CD4-positive, alpha-beta memory T cell (primary cell): ENCODE data around the gene SORCS3. TPM values are rescaled to one million over a fixed set of nuclear protein-coding genes. Genes with fewer than 3 reads are reported as not detected.

ENCODE experiments used
- CTCF ChIA-PET: fragments of 350-600 bp; sonication (Branson Sonifier 250); formaldehyde crosslinking; loops from one replicate; lab custom pipeline; 2021; ENCODE audit warnings: inconsistent platforms; ENCODE audit not compliant: partially characterized antibody; lab: Charles Lee
- POLR2A ChIA-PET: fragments of 350-600 bp; sonication (Branson Sonifier 250); formaldehyde crosslinking; loops from one replicate; lab custom pipeline; 2021; ENCODE audit not compliant: partially characterized antibody; lab: Charles Lee
- DNase-seq, 5 donors: peaks; one replicate each; pipeline versions ENCODE4 v3.0.0 to v3.0.0-alpha.2; 2020 to 2022; ENCODE audit warnings: mixed read lengths in 1 of 5
- H3K27ac ChIP-seq: one replicate; pipeline ENCODE4 v1.7.0; 2013; ENCODE audit warnings: low read depth, low read length
- H3K27me3 ChIP-seq: 2 replicates; pipeline ENCODE4 v1.7.0; 2013; ENCODE audit warnings: mild to moderate bottlenecking, low read length, moderate library complexity; ENCODE audit not compliant: insufficient read depth
- H3K36me3 ChIP-seq: 2 replicates; pipeline ENCODE4 v1.7.0; 2013; ENCODE audit warnings: mild to moderate bottlenecking, low read length, moderate library complexity; ENCODE audit not compliant: insufficient read depth
- H3K4me1 ChIP-seq: 2 replicates; pipeline ENCODE4 v1.7.0; 2013; ENCODE audit warnings: mild to moderate bottlenecking, low read length, moderate library complexity; ENCODE audit not compliant: insufficient read depth
- H3K4me3 ChIP-seq, 2 donors: one replicate each; pipeline ENCODE4 v1.7.0; 2013; ENCODE audit warnings: low read length in 2 of 2, mild to moderate bottlenecking in 1 of 2
- H3K9me3 ChIP-seq, 2 donors: one replicate each; pipeline ENCODE4 v1.7.0; 2013; ENCODE audit warnings: low read length in 2 of 2, control low read depth in 1 of 2; ENCODE audit not compliant: control insufficient read depth in 1 of 2
- H3K27ac Mint-ChIP-seq, 7 donors: one replicate each; pipeline ENCODE4 v1.8.0; 2020 to 2021; ENCODE audit warnings: mixed read lengths in 7 of 7, mild to moderate bottlenecking in 6 of 7, inconsistent platforms in 3 of 7, moderate library complexity in 3 of 7
- H3K27me3 Mint-ChIP-seq, 2 donors: one replicate each; pipeline ENCODE4 v1.8.0; 2020 to 2021; ENCODE audit warnings: mixed read lengths in 2 of 2
- H3K36me3 Mint-ChIP-seq, 2 donors: one replicate each; pipeline ENCODE4 v1.8.0; 2020 to 2021; ENCODE audit warnings: mixed read lengths in 2 of 2, inconsistent platforms in 1 of 2, mild to moderate bottlenecking in 1 of 2
- H3K4me1 Mint-ChIP-seq, 4 donors: one replicate each; pipeline ENCODE4 v1.8.0; 2020 to 2021; ENCODE audit warnings: mixed read lengths in 4 of 4, mild to moderate bottlenecking in 1 of 4
- H3K4me3 Mint-ChIP-seq, 8 donors: one replicate each; pipeline ENCODE4 v1.8.0; 2020 to 2021; ENCODE audit warnings: mixed read lengths in 8 of 8, mild to moderate bottlenecking in 7 of 8, moderate library complexity in 6 of 8, inconsistent platforms in 3 of 8
- H3K9me3 Mint-ChIP-seq, 8 donors: one replicate each; pipeline ENCODE4 v1.8.0; 2020 to 2021; ENCODE audit warnings: mixed read lengths in 8 of 8, mild to moderate bottlenecking in 5 of 8, inconsistent platforms in 3 of 8, moderate library complexity in 1 of 8
- intact Hi-C: fragments of 100-400 bp; cut with micrococcal nuclease; formaldehyde crosslinking; loops from one replicate; pipeline ENCODE4 v1.15.1; 2023
- polyA plus RNA-seq, 2 donors: library from polyadenylated mRNA; unstranded; fragments of 300-500 nt; fragmentation: Illumina TruSeq; gene quantifications; one replicate each; pipeline ENCODE4 v1.2.3, GENCODE V29; 2021
- total RNA-seq, 2 experiments: library from RNA; stranded (reverse); gene quantifications; one replicate each; pipeline ENCODE4 v1.2.3, GENCODE V29; 2021

SORCS3 gene
- total RNA-seq (under 1 TPM in 1 of 2 experiments, not detected in 1; 0.06 TPM), polyA plus RNA-seq (under 1 TPM in 1 of 2 donors, not detected in 1; 0.21 TPM)

- Histone ChIP-seq H3K4me3 (no peak within 1 kb of the TSS), H3K9me3 (no peaks in the 10 kb centered on the region), H3K27me3 (peaks cover 9% of the 10 kb centered on the region), H3K4me1 (no peaks in the 10 kb centered on the region), H3K27ac (no peak within 1 kb of the TSS), H3K36me3 (no peaks in the 10 kb centered on the region)
- DNase-seq, result no peak
- peaks cover 0 to 3% (median 0%) of the 10 kb centered on the region in 8 donors for H3K9me3 Mint-ChIP-seq
- ChIA-PET POLR2A (no interaction called here), CTCF (no interaction called here)
- H3K4me3 Mint-ChIP-seq, result peak within 1 kb of the TSS in 2 of 8 donors; percentile 26 to 38
- intact Hi-C loops, result no loop called here
- no peak within 1 kb of the TSS for H3K27ac Mint-ChIP-seq
- peaks cover 0 to 10% (median 6%) of the 10 kb centered on the region in 4 donors for H3K4me1 Mint-ChIP-seq
- H3K27me3 Mint-ChIP-seq, result peaks cover 42 to 65% of the 10 kb centered on the region in 2 donors
- peaks cover 0 to 4% of the 10 kb centered on the region in 2 donors for H3K36me3 Mint-ChIP-seq
Observed at GRCh38 chr10:104641187-104641936, at the start of gene SORCS3. Gene SORCS3, plus strand, starts transcription at chr10:104641290.

- H3K27me3 Mint-ChIP-seq, result peaks cover 4 to 8% of the 10 kb centered on the region in 2 donors
- CTCF ChIA-PET, result interaction anchor here (1.1 kb wide), 1 partner anchor 20 kb away, joined by 3 read pairs; no protein-coding TSS in a partner anchor
- no peak overlapping the region for H3K27ac Mint-ChIP-seq
- no peak for DNase-seq
- POLR2A ChIA-PET, result no interaction called here
- Histone ChIP-seq H3K4me3 (no peak overlapping the region), H3K27ac (no peak overlapping the region), H3K36me3 (no peaks in the 10 kb centered on the region), H3K27me3 (no peaks in the 10 kb centered on the region), H3K4me1 (peaks cover 14% of the 10 kb centered on the region), H3K9me3 (no peaks in the 10 kb centered on the region)
- no peaks in the 10 kb centered on the region for H3K9me3 Mint-ChIP-seq
- intact Hi-C loops, result no loop called here
- peaks cover 8 to 17% (median 13%) of the 10 kb centered on the region in 4 donors for H3K4me1 Mint-ChIP-seq
- no peak overlapping the region for H3K4me3 Mint-ChIP-seq
- H3K36me3 Mint-ChIP-seq, result no peaks in the 10 kb centered on the region
Observed at GRCh38 chr10:104591441-104591840, 49.6 kb upstream of the SORCS3 start.

- no peak overlapping the region for H3K4me3 Mint-ChIP-seq
- intact Hi-C loops, result no loop called here
- ChIA-PET CTCF (no interaction called here), POLR2A (no interaction called here)
- Histone ChIP-seq H3K4me3 (no peak overlapping the region), H3K27ac (no peak overlapping the region), H3K27me3 (no peaks in the 10 kb centered on the region), H3K36me3 (no peaks in the 10 kb centered on the region), H3K9me3 (no peaks in the 10 kb centered on the region), H3K4me1 (no peaks in the 10 kb centered on the region)
- H3K27me3 Mint-ChIP-seq, result peaks cover 7 to 9% of the 10 kb centered on the region in 2 donors
- no peaks in the 10 kb centered on the region for H3K36me3 Mint-ChIP-seq
- no peak overlapping the region for H3K27ac Mint-ChIP-seq
- H3K9me3 Mint-ChIP-seq, result no peaks in the 10 kb centered on the region
- H3K4me1 Mint-ChIP-seq, result no peaks in the 10 kb centered on the region
- no peak for DNase-seq
Observed at GRCh38 chr10:104601166-104601565, 39.9 kb upstream of the SORCS3 start.

- H3K4me1 Mint-ChIP-seq, result no peaks in the 10 kb centered on the region
- intact Hi-C loops, result no loop called here
- CTCF ChIA-PET, result interaction anchor here (0.7 kb wide), 1 partner anchor 11 kb away, joined by 3 read pairs; no protein-coding TSS in a partner anchor
Observed at GRCh38 chr10:104608091-104608828, 32.8 kb upstream of the SORCS3 start.

GRCh38 chr10:104612571-104613205 is 28.4 kb upstream of the SORCS3 start:
- CTCF ChIA-PET, result no interaction called here
- DNase-seq, result no peak
- Mint-ChIP-seq H3K36me3 (no peaks in the 10 kb centered on the region), H3K9me3 (peaks cover 0 to 16% (median 10%) of the 10 kb centered on the region in 8 donors), H3K27me3 (peaks cover 8 to 9% of the 10 kb centered on the region in 2 donors), H3K27ac (no peak overlapping the region), H3K4me3 (no peak overlapping the region), H3K4me1 (no peaks in the 10 kb centered on the region)
- Histone ChIP-seq H3K27ac (no peak overlapping the region), H3K27me3 (no peaks in the 10 kb centered on the region), H3K4me1 (no peaks in the 10 kb centered on the region), H3K4me3 (no peak overlapping the region), H3K36me3 (no peaks in the 10 kb centered on the region), H3K9me3 (no peaks in the 10 kb centered on the region)
- POLR2A ChIA-PET, result no interaction called here
- intact Hi-C loops, result no loop called here

More at GRCh38 chr10:104608091-104608828, 32.8 kb upstream of the SORCS3 start:
- DNase-seq, result no peak
- Mint-ChIP-seq H3K9me3 (peaks cover 0 to 16% (median 8%) of the 10 kb centered on the region in 8 donors), H3K36me3 (no peaks in the 10 kb centered on the region), H3K4me3 (no peak overlapping the region), H3K27ac (no peak overlapping the region), H3K27me3 (peaks cover 4 to 5% of the 10 kb centered on the region in 2 donors)
- Histone ChIP-seq H3K27ac (no peak overlapping the region), H3K4me3 (no peak overlapping the region), H3K36me3 (no peaks in the 10 kb centered on the region), H3K9me3 (no peaks in the 10 kb centered on the region), H3K4me1 (no peaks in the 10 kb centered on the region), H3K27me3 (no peaks in the 10 kb centered on the region)
- POLR2A ChIA-PET, result no interaction called here

GRCh38 chr10:104613406-104613805 is 27.7 kb upstream of the SORCS3 start:
- no peaks in the 10 kb centered on the region for H3K9me3 ChIP-seq
- Mint-ChIP-seq H3K27ac (no peak overlapping the region), H3K9me3 (peaks cover 0 to 16% (median 9%) of the 10 kb centered on the region in 8 donors), H3K27me3 (peaks cover 8 to 13% of the 10 kb centered on the region in 2 donors), H3K4me3 (no peak overlapping the region), H3K4me1 (no peaks in the 10 kb centered on the region), H3K36me3 (no peaks in the 10 kb centered on the region)
- no peak for DNase-seq
- intact Hi-C loops, result no loop called here
- H3K4me1 ChIP-seq, result no peaks in the 10 kb centered on the region
- no peak overlapping the region for H3K27ac ChIP-seq
- ChIA-PET CTCF (no interaction called here), POLR2A (no interaction called here)
- H3K36me3 ChIP-seq, result no peaks in the 10 kb centered on the region
- H3K27me3 ChIP-seq, result no peaks in the 10 kb centered on the region
- no peak overlapping the region for H3K4me3 ChIP-seq
